Measurements from ENCODE around the gene CEBPE. TPM values are rescaled to one million over a fixed set of nuclear protein-coding genes. Genes with fewer than 3 reads are reported as not detected.
A peak's percentile ranks its signal among the peaks of the same experiment; 100 is the strongest.

Gene CEBPE
- total RNA-seq, 2 donors from 2014 or later: not detected

- H3K9me3 ChIP-seq: no peaks in the 10 kb centered on the region
- H3K4me1 ChIP-seq: no peaks in the 10 kb centered on the region
- intact Hi-C loops (cut with DNase I): no loop called here
- H3K27ac ChIP-seq: no peak overlapping the region
- no peaks in the 10 kb centered on the region for H3K27me3 ChIP-seq
- no peak for TF ChIP-seq CTCF (IDR thresholded peaks at IDR 0.05)
- DNase-seq: no peak
- no peak overlapping the region for H3K4me3 ChIP-seq
- peaks cover 58% of the 10 kb centered on the region for H3K36me3 ChIP-seq
- H3K9ac ChIP-seq (ENCODE audit: low read depth in 2 of 2, low read length in 2 of 2): peak overlapping the region in 1 of 2 donors; percentile 36
Observed at GRCh38 chr14:23079716-23080115, 39.3 kb downstream of the CEBPE start.

- DNase-seq: peak; percentile 72
- H3K27ac ChIP-seq: peak overlapping the region; percentile 41
- intact Hi-C loops (cut with DNase I): no loop called here
Observed at GRCh38 chr14:23078692-23079116, 40.4 kb downstream of the CEBPE start.

GRCh38 chr14:23077962-23078361 is 41.1 kb downstream of the CEBPE start:
- H3K9me3 ChIP-seq: no peaks in the 10 kb centered on the region
- TF ChIP-seq CTCF (IDR thresholded peaks at IDR 0.05): no peak
- no peak overlapping the region for H3K4me3 ChIP-seq
- intact Hi-C loops (cut with DNase I): no loop called here
- no peaks in the 10 kb centered on the region for H3K27me3 ChIP-seq
- peaks cover 52% of the 10 kb centered on the region for H3K36me3 ChIP-seq
- H3K9ac ChIP-seq (ENCODE audit: low read depth in 2 of 2, low read length in 2 of 2): no peak overlapping the region
- no peak for DNase-seq
- H3K27ac ChIP-seq: peak overlapping the region; percentile 41
- H3K4me1 ChIP-seq: no peaks in the 10 kb centered on the region

More at GRCh38 chr14:23078692-23079116, 40.4 kb downstream of the CEBPE start:
- no peak for TF ChIP-seq CTCF (IDR thresholded peaks at IDR 0.05)
- H3K4me3 ChIP-seq: no peak overlapping the region
- peaks cover 58% of the 10 kb centered on the region for H3K36me3 ChIP-seq
- no peaks in the 10 kb centered on the region for H3K9me3 ChIP-seq
- no peak overlapping the region for H3K9ac ChIP-seq (ENCODE audit: low read depth in 2 of 2, low read length in 2 of 2)
- H3K4me1 ChIP-seq: no peaks in the 10 kb centered on the region
- H3K27me3 ChIP-seq: no peaks in the 10 kb centered on the region

- no peak for DNase-seq
- Histone ChIP-seq H3K27ac (no peak overlapping the region), H3K27me3 (no peaks in the 10 kb centered on the region), H3K4me1 (peaks cover 4% of the 10 kb centered on the region), H3K36me3 (peaks cover 52% of the 10 kb centered on the region), H3K9me3 (no peaks in the 10 kb centered on the region), H3K4me3 (no peak overlapping the region), H3K9ac (ENCODE audit: low read depth in 2 of 2, low read length in 2 of 2) (no peak overlapping the region)
- peak; percentile 48 for TF ChIP-seq CTCF (IDR thresholded peaks at IDR 0.05)
- intact Hi-C loops (cut with DNase I): no loop called here
Observed at GRCh38 chr14:23076785-23077408, 42.2 kb downstream of the CEBPE start.

GRCh38 chr14:23074906-23075305 is 44.1 kb downstream of the CEBPE start:
- no peak overlapping the region for H3K9ac ChIP-seq (ENCODE audit: low read depth in 2 of 2, low read length in 2 of 2)
- H3K4me3 ChIP-seq: no peak overlapping the region
- TF ChIP-seq CTCF (IDR thresholded peaks at IDR 0.05): no peak
- no peaks in the 10 kb centered on the region for H3K9me3 ChIP-seq
- no peak for DNase-seq
- H3K4me1 ChIP-seq: peaks cover 12% of the 10 kb centered on the region
- no peak overlapping the region for H3K27ac ChIP-seq
- peaks cover 38% of the 10 kb centered on the region for H3K36me3 ChIP-seq
- intact Hi-C loops (cut with DNase I): no loop called here
- H3K27me3 ChIP-seq: no peaks in the 10 kb centered on the region

All from colonic mucosa (tissue), 4 donors.